ENCODE results near the gene CNTN1.

- TF ChIP-seq CTCF (IDR thresholded peaks at IDR 0.05) = no peak
- TF ChIP-seq POLR2A (IDR thresholded peaks at IDR 0.05) = no peak
These were observed 48.3 kb upstream of the CNTN1 start for GRCh38 chr12:40643976-40644375.
